CD4-positive, alpha-beta T cell (primary cell): Measurements from ENCODE around the gene MARCO. TPM values are rescaled to one million over a fixed set of nuclear protein-coding genes. Genes with fewer than 3 reads are reported as not detected.

Experiments
- ATAC-seq: fragments of 200-7000 bp; cut with Tn5 transposase; one replicate; pipeline ENCODE4 v1.10.0; 2022; ENCODE audit warnings: mild to moderate bottlenecking; ENCODE audit not compliant: poor library complexity
- CTCF ChIA-PET: fragments of 350-600 bp; sonication (Branson Sonifier 250); formaldehyde crosslinking; loops from one replicate; lab custom pipeline; 2021; ENCODE audit warnings: antibody characterized with exemption, inconsistent platforms; lab: Charles Lee
- POLR2A ChIA-PET: fragments of 350-600 bp; sonication (Branson Sonifier 250); formaldehyde crosslinking; loops from one replicate; lab custom pipeline; 2021; ENCODE audit warnings: antibody characterized with exemption, inconsistent platforms; lab: Charles Lee
- DNase-seq, 14 experiments: peaks; one replicate each; pipeline ENCODE4 v3.0.0-alpha.2; 2013 to 2020; ENCODE audit warnings: mixed read lengths in 2 of 14
- H3K27ac ChIP-seq, 2 donors: one replicate each; pipeline versions ENCODE4 v1.5.1 to v1.7.0; 2013; ENCODE audit warnings: low read length in 2 of 2, low read depth in 1 of 2, mild to moderate bottlenecking in 1 of 2
- H3K27me3 ChIP-seq, 2 experiments: 1 replicate in 1 of 2; 2 replicates in 1 of 2; pipeline versions ENCODE4 v1.6.1 to v1.7.0; 2013; ENCODE audit warnings: low read length in 2 of 2, control low read depth in 1 of 2, mild to moderate bottlenecking in 1 of 2, moderate library complexity in 1 of 2; ENCODE audit not compliant: insufficient read depth in 2 of 2, control insufficient read depth in 1 of 2
- H3K36me3 ChIP-seq: one replicate; pipeline ENCODE4 v1.6.1; 2013; ENCODE audit warnings: low read length, control low read depth; ENCODE audit not compliant: insufficient read depth
- H3K4me1 ChIP-seq: one replicate; pipeline ENCODE4 v1.6.1; 2013; ENCODE audit warnings: low read length, control low read depth; ENCODE audit not compliant: insufficient read depth
- H3K4me3 ChIP-seq: one replicate; pipeline ENCODE4 v1.5.1; 2013; ENCODE audit warnings: mild to moderate bottlenecking, low read length, moderate library complexity
- H3K9me3 ChIP-seq, 2 experiments: 1 replicate in 1 of 2; 2 replicates in 1 of 2; pipeline versions ENCODE4 v1.6.1 to v1.7.0; 2013; ENCODE audit warnings: low read length in 2 of 2, mild to moderate bottlenecking in 2 of 2, control low read depth in 1 of 2, moderate library complexity in 1 of 2; ENCODE audit not compliant: control insufficient read depth in 1 of 2, insufficient read depth in 1 of 2
- H3K27ac Mint-ChIP-seq: one replicate; pipeline ENCODE4 v1.8.0; 2020; ENCODE audit warnings: mixed read lengths
- H3K27me3 Mint-ChIP-seq: one replicate; pipeline ENCODE4 v1.8.0; 2021; ENCODE audit warnings: mixed read lengths
- H3K36me3 Mint-ChIP-seq: one replicate; pipeline ENCODE4 v1.8.0; 2021; ENCODE audit warnings: low read depth, mixed read lengths
- H3K4me1 Mint-ChIP-seq: one replicate; pipeline ENCODE4 v1.8.0; 2021; ENCODE audit warnings: low read depth, mixed read lengths
- H3K4me3 Mint-ChIP-seq: one replicate; pipeline ENCODE4 v1.8.0; 2020; ENCODE audit warnings: mild to moderate bottlenecking, mixed read lengths
- H3K9me3 Mint-ChIP-seq: one replicate; pipeline ENCODE4 v1.8.0; 2020; ENCODE audit warnings: mixed read lengths
- intact Hi-C, 2 experiments: fragments of 100-400 bp; cut with DNase I in 1 of 2; cut with micrococcal nuclease in 1 of 2; formaldehyde crosslinking; loops; one replicate each; pipeline versions ENCODE4 v1.15.1 to v1.9.0; 2023 to 2025; cut with DNase I, micrococcal nuclease
- total RNA-seq, 174 experiments: library from RNA in 2 of 174; stranded (reverse) in 2 of 174; gene quantifications; one replicate each; pipeline ENCODE4 v1.2.3 and lab custom pipeline; 2021 to 2026
- TF ChIP-seq, protein P1 (sequence below): fragments of 200-600 bp; IDR thresholded peaks from one replicate; pipeline ENCODE4 v1.8.0; 2022; ENCODE audit warnings: antibody characterized with exemption, mild to moderate bottlenecking

Gene MARCO
- total RNA-seq, 2 experiments from 2014 or later = 0.22 TPM; not detected in 1

- no peaks in the 10 kb centered on the region for H3K36me3 Mint-ChIP-seq
- intact Hi-C loops = no loop called here
- H3K27me3 Mint-ChIP-seq = peaks cover 17% of the 10 kb centered on the region
- TF ChIP-seq, protein P1, sequence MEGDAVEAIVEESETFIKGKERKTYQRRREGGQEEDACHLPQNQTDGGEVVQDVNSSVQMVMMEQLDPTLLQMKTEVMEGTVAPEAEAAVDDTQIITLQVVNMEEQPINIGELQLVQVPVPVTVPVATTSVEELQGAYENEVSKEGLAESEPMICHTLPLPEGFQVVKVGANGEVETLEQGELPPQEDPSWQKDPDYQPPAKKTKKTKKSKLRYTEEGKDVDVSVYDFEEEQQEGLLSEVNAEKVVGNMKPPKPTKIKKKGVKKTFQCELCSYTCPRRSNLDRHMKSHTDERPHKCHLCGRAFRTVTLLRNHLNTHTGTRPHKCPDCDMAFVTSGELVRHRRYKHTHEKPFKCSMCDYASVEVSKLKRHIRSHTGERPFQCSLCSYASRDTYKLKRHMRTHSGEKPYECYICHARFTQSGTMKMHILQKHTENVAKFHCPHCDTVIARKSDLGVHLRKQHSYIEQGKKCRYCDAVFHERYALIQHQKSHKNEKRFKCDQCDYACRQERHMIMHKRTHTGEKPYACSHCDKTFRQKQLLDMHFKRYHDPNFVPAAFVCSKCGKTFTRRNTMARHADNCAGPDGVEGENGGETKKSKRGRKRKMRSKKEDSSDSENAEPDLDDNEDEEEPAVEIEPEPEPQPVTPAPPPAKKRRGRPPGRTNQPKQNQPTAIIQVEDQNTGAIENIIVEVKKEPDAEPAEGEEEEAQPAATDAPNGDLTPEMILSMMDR = no peak
- no peaks in the 10 kb centered on the region for H3K9me3 Mint-ChIP-seq
- H3K4me3 ChIP-seq = no peak overlapping the region
- no peak overlapping the region for H3K4me3 Mint-ChIP-seq
- H3K9me3 ChIP-seq = no peaks in the 10 kb centered on the region
- no peaks in the 10 kb centered on the region for H3K27me3 ChIP-seq
- H3K4me1 Mint-ChIP-seq = no peaks in the 10 kb centered on the region
- H3K36me3 ChIP-seq = no peaks in the 10 kb centered on the region
- no peak for ATAC-seq
- ChIA-PET POLR2A (no interaction called here), CTCF (no interaction called here)
- H3K27ac Mint-ChIP-seq = no peak overlapping the region
- H3K4me1 ChIP-seq = no peaks in the 10 kb centered on the region
- H3K27ac ChIP-seq = no peak overlapping the region
- DNase-seq = no peak
Observed at GRCh38 chr2:118925476-118925875, 16.5 kb upstream of the MARCO start.

GRCh38 chr2:118925981-118926380 is 16.0 kb upstream of the MARCO start:
- POLR2A ChIA-PET = no interaction called here
- intact Hi-C loops = no loop called here

GRCh38 chr2:118929059-118929458 is 12.9 kb upstream of the MARCO start:
- DNase-seq = no peak
- peaks cover 7% of the 10 kb centered on the region for H3K9me3 Mint-ChIP-seq
- no peaks in the 10 kb centered on the region for H3K36me3 Mint-ChIP-seq
- no peak overlapping the region for H3K27ac Mint-ChIP-seq
- Histone ChIP-seq H3K36me3 (no peaks in the 10 kb centered on the region), H3K4me3 (no peak overlapping the region), H3K9me3 (peaks cover 0 to 14% of the 10 kb centered on the region in 2 experiments), H3K4me1 (no peaks in the 10 kb centered on the region), H3K27ac (no peak overlapping the region), H3K27me3 (no peaks in the 10 kb centered on the region)
- H3K4me1 Mint-ChIP-seq = no peaks in the 10 kb centered on the region
- ChIA-PET POLR2A (no interaction called here), CTCF (no interaction called here)
- no peak overlapping the region for H3K4me3 Mint-ChIP-seq
- intact Hi-C loops = no loop called here
- TF ChIP-seq, protein P1 = no peak
- H3K27me3 Mint-ChIP-seq = no peaks in the 10 kb centered on the region
- no peak for ATAC-seq

More at GRCh38 chr2:118925981-118926380, 16.0 kb upstream of the MARCO start:
- H3K4me1 Mint-ChIP-seq = no peaks in the 10 kb centered on the region
- Histone ChIP-seq H3K9me3 (no peaks in the 10 kb centered on the region), H3K36me3 (no peaks in the 10 kb centered on the region), H3K4me3 (no peak overlapping the region), H3K4me1 (no peaks in the 10 kb centered on the region), H3K27me3 (no peaks in the 10 kb centered on the region), H3K27ac (no peak overlapping the region)
- CTCF ChIA-PET = no interaction called here
- no peak for ATAC-seq
- H3K4me3 Mint-ChIP-seq = no peak overlapping the region
- TF ChIP-seq, protein P1 = no peak
- H3K27ac Mint-ChIP-seq = no peak overlapping the region
- peaks cover 16% of the 10 kb centered on the region for H3K27me3 Mint-ChIP-seq
- no peak for DNase-seq
- H3K9me3 Mint-ChIP-seq = no peaks in the 10 kb centered on the region
- no peaks in the 10 kb centered on the region for H3K36me3 Mint-ChIP-seq
